Measurements from ENCODE around the gene KIAA1217.
"Not testable (repeated sequence)": the region's sequence is repeated elsewhere in the genome, so short reads cannot be mapped to it uniquely, and the experiment has no call there.

KIAA1217 gene

DNA sequence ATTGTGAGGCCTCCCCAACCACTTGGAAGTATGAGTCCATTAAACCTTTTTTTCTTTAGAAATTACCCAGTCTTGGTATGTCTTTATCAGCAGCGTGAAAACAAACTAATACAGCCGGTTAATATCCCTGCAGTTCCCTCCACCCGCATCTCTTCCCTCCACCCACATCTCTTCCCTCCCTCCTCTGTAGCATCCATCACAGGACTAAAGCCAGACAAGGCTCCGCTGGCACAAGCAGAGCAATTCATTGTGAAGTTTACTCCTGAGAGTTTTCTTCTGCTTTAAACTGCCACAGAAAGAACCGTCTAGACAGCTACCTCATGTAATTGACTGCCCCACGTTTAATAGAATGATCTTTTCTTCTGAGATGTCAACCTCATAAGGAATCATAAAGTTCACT is 131.5 kb downstream of the KIAA1217 start:
- DNase-seq (ENCODE audit: low spot score in 2 of 2), result no peak
- no peak overlapping the region for H3K27ac Mint-ChIP-seq
- ATAC-seq (ENCODE audit: low read depth), result no peak
- peaks cover 3% of the 10 kb centered on the region for H3K9me3 Mint-ChIP-seq
- H3K27me3 Mint-ChIP-seq, result peaks cover 2% of the 10 kb centered on the region
- no peak overlapping the region for H3K4me3 Mint-ChIP-seq
- H3K4me1 Mint-ChIP-seq, result no peaks in the 10 kb centered on the region
- H3K36me3 Mint-ChIP-seq, result no peaks in the 10 kb centered on the region

DNA sequence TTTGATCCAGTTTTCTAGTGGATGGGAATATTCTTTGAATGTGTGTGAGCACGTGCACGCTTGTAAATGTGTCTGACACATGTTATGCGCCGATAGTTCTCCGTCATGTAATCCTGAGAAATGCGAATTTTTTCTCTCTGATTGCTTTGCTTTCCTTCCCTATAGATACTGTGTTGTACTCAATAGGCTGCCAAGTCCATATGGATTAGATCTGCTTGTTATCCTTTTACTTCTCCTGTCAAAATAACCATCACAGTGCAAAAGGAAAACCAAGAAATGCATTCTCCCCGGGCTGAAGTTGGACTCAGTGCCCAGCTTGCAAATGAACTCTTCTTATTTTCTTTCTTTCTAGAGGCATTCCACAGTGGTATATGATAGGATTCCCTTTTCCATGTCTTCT is 131.9 kb downstream of the KIAA1217 start:
- Mint-ChIP-seq H3K9me3 (peaks cover 3% of the 10 kb centered on the region), H3K27me3 (peaks cover 2% of the 10 kb centered on the region), H3K4me3 (no peak overlapping the region), H3K36me3 (no peaks in the 10 kb centered on the region), H3K27ac (no peak overlapping the region), H3K4me1 (no peaks in the 10 kb centered on the region)
- ATAC-seq (ENCODE audit: low read depth) (no peak), DNase-seq (ENCODE audit: low spot score in 2 of 2) (no peak)

DNA sequence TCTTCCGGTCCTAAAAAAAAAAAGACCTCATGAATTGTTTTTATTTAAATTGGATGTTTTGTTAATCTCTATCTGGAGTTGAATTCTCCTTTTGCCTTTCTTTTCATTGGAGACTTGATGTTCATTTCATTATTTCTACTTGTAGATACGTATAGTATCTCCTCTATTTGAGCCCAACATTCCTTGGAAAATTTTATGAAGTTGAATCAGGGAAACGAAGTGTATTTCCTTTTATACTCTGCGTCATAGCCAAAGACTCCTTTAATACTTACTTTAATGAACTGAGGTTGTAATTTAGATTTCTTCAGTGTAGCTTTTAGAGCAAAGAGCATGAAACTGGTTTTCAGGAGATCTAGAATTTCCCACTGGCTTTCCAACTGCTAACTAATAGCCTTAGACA is 132.4 kb downstream of the KIAA1217 start:
- Mint-ChIP-seq H3K4me1 (no peaks in the 10 kb centered on the region), H3K9me3 (peaks cover 3% of the 10 kb centered on the region), H3K4me3 (no peak overlapping the region), H3K36me3 (no peaks in the 10 kb centered on the region), H3K27me3 (peaks cover 2% of the 10 kb centered on the region), H3K27ac (no peak overlapping the region)
- DNase-seq (ENCODE audit: low spot score in 2 of 2), result no peak
- ATAC-seq (ENCODE audit: low read depth), result no peak

DNA sequence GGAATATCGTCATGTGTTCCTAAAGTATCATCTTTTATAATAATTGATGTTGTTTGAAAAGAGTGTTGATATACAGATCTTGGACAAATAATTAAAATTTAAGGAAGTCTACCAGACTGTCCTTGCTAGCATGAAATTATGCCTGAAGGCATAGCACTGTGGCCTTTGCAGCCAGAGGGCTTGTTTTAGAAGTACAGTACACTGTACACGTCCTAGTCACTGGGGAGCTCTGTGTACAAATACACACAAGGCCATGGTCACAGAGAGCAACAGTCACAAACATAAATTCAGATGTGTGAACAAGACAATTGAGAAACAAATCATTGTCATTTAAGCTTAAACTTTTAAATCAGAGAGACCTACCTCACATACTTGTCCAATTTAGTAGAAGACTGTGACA is 133.0 kb downstream of the KIAA1217 start:
- ATAC-seq (ENCODE audit: low read depth) (no peak), DNase-seq (ENCODE audit: low spot score in 2 of 2) (no peak)
- Mint-ChIP-seq H3K27me3 (peaks cover 2% of the 10 kb centered on the region), H3K27ac (no peak overlapping the region), H3K4me1 (no peaks in the 10 kb centered on the region), H3K4me3 (no peak overlapping the region), H3K36me3 (no peaks in the 10 kb centered on the region), H3K9me3 (peaks cover 3% of the 10 kb centered on the region)

DNA sequence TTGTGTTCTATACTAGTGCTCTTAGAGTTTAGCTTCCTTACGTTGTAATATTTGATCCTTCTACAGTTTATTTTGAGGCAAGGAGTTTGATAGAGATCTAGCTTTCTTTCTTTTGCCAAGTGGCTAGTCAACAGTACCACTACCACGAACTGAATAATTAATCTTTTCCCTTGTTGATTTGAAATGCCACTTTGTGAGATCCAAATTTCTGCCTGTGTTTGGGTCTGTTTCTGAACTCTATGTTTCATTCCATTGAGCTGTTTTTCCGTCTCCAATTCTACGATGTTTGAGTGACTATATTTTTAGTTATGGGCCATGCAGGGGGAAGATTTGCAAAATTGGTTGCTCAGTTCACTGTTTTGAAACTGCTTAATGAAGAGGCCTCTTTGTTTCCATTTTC is 134.7 kb downstream of the KIAA1217 start:
- Mint-ChIP-seq H3K27ac (no peak overlapping the region), H3K9me3 (peaks cover 3% of the 10 kb centered on the region), H3K4me1 (no peaks in the 10 kb centered on the region), H3K36me3 (no peaks in the 10 kb centered on the region), H3K4me3 (no peak overlapping the region), H3K27me3 (peaks cover 2% of the 10 kb centered on the region)
- DNase-seq (ENCODE audit: low spot score in 2 of 2) (no peak), ATAC-seq (ENCODE audit: low read depth) (no peak)

DNA sequence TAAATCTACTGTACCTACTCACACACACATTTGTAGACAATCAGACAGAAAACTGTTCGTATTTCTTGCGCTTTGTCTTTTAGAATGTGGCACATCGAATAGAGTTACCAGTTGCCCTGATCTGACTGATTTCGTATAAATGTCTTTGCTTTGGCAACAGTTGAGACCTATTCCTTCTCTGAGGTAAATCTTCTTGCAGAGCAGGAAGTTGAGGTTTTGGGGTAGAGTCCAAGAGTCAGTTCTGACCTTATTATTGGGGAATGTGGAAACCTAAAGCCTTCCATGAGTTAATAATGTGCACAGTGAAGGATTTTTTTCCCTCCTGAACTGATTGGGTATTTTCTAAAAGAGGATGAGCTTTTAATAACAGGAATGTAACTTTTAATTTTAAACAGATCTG is 135.3 kb downstream of the KIAA1217 start:
- H3K4me3 Mint-ChIP-seq, result no peak overlapping the region
- H3K27me3 Mint-ChIP-seq, result peaks cover 2% of the 10 kb centered on the region
- no peak overlapping the region for H3K27ac Mint-ChIP-seq
- no peak for ATAC-seq (ENCODE audit: low read depth)
- no peaks in the 10 kb centered on the region for H3K4me1 Mint-ChIP-seq
- no peaks in the 10 kb centered on the region for H3K36me3 Mint-ChIP-seq
- no peak for DNase-seq (ENCODE audit: low spot score in 2 of 2)
- H3K9me3 Mint-ChIP-seq, result peaks cover 3% of the 10 kb centered on the region

DNA sequence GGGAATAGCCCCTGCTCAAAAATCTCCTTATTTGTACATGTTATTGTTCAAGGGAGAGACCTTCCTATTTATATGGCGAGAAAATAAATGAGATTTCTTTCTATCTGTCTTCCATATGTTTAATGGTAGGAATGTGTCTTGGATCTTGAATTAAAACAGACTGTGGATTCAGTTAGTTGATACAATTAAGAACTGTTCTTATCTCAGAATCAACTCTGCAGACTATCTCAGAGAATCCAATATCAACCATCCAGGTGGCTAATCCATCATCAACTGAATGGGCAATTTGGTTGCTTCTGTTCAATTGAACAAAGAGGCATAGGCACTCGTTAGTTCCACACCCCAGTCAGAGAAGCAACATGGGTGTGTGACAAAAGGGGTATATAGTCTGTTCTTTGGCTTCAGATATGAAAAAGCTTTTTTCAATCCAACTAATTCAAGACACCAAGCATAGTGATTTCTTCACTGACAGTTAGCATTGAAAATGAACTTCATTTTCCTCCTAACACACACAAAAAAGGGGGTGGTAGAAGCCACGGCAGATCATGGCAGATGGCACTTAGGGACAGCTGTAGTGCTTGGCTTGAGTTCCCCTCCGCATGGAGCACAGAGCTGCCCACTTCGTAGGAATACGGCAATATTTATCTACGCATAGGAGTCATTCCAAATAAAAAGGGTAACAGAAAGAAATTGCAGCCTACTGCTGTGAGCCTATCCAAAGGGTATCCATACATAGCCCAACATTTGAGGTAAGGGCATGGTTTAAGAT is 135.9 kb downstream of the KIAA1217 start:
- Mint-ChIP-seq H3K4me1 (no peaks in the 10 kb centered on the region), H3K9me3 (peaks cover 3% of the 10 kb centered on the region), H3K36me3 (no peaks in the 10 kb centered on the region), H3K4me3 (no peak overlapping the region), H3K27ac (no peak overlapping the region), H3K27me3 (peaks cover 2% of the 10 kb centered on the region)
- DNase-seq (ENCODE audit: low spot score in 2 of 2) (no peak), ATAC-seq (ENCODE audit: low read depth) (no peak)

DNA sequence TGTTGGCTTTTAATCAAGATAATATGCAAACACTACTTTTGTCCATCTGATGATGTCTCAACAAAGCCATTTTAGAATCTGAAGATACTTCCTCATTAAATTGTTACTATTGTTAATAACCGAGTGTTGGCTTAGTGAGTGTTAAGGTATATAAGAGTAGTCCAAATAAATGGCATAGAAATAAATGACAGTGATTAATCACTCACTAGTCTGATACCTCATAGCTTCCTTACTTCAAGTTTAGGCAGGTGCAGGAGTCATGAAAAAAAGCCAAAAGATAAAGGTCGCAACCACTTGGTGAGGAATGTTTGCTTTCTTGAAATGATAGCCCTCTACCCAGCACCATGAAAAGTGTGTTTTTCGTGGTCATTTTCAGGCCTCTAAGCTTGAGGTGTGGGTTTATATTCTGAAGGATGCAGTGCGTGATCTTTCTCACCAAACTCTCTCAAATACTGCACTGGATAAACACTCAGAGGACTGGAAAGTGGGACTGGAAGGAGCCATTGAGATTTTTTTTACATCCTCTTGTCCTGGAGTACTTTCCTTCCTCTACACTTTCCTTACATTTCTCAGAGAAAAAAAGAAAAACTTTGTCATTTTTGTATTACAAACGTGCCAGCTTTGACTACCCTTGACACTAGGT is 138.1 kb downstream of the KIAA1217 start:
- peaks cover 2% of the 10 kb centered on the region for H3K27me3 Mint-ChIP-seq
- no peak for DNase-seq (ENCODE audit: low spot score in 2 of 2)
- no peak overlapping the region for H3K27ac Mint-ChIP-seq
- H3K4me1 Mint-ChIP-seq, result no peaks in the 10 kb centered on the region
- peaks cover 1% of the 10 kb centered on the region for H3K9me3 Mint-ChIP-seq
- no peak for ATAC-seq (ENCODE audit: low read depth)
- no peak overlapping the region for H3K4me3 Mint-ChIP-seq
- no peaks in the 10 kb centered on the region for H3K36me3 Mint-ChIP-seq

DNA sequence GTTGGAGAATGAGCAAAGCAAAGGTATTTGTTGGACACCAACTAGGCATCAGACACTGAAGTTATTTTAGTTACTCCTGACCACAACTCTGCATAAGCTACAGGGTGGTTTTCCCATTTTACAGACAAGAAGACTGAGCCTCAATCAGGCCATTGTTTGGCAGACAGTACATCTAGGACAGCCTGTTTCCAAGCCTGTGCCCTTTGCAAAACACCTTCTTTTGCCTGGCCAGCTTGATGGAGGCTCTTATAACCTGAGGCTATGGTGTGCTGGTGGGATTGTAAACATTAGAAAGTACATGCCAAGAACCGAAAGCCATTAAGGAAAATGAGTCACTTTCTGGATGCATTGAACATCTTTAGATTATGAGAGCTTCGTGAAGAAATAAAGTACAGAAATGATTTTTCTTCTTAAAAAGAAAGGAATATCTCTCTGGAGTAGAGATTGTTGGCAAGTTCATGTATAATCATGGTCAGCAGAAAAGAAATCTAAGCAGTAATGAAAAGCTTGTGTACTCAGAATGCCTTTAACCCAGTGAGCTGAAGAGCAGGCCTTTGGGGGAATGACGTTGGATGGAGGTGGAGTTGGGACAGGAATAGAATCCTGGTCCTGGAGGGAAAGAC is 140.6 kb downstream of the KIAA1217 start:
- DNase-seq (ENCODE audit: low spot score in 2 of 2) (no peak), ATAC-seq (ENCODE audit: low read depth) (no peak)
- Mint-ChIP-seq H3K36me3 (no peaks in the 10 kb centered on the region), H3K4me1 (no peaks in the 10 kb centered on the region), H3K27me3 (no peaks in the 10 kb centered on the region), H3K4me3 (no peak overlapping the region), H3K9me3 (no peaks in the 10 kb centered on the region), H3K27ac (no peak overlapping the region)

DNA sequence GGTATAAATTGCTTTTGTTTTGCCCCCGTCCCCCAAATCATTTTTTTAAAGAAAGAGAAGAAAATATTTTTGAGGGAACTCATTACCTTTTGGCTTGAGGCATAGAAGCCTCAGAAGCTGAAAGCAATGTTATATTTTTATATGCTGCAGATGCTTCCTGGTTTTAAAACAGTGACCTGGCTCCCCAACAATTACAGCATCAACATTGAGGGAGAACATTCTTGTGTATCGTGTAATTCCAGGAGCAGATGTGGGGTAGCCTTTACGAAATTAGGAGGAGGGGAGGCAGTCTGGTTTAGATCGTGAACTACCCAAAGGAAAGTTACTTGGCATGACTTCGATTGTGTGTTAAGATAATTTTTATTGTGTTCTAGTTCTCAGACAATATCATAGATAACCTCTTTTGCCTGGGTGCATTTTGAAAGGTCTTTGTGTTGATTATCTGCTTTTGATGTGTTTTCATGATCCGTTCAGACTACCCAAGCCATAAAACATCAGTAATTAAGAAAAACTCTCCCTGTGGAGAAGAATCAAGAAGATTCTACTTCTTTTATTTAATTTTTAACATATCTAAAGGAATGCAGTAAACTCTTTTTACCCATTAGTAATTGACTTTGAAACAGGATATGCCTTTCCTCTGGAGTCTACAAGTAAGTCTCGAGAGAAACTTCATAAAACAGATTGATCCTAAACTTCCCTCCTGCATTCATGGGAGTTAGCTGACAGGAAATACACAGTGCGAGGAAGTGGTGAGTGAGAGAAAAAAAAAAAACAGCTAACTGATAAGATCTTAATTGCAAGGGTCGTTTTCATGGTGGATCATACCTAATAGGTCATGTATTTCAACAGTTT is 141.4 kb downstream of the KIAA1217 start:
- Mint-ChIP-seq H3K27me3 (no peaks in the 10 kb centered on the region), H3K27ac (no peak overlapping the region), H3K4me3 (no peak overlapping the region), H3K4me1 (no peaks in the 10 kb centered on the region), H3K9me3 (no peaks in the 10 kb centered on the region), H3K36me3 (no peaks in the 10 kb centered on the region)
- ATAC-seq (ENCODE audit: low read depth), result no peak
- no peak for DNase-seq (ENCODE audit: low spot score in 2 of 2)

DNA sequence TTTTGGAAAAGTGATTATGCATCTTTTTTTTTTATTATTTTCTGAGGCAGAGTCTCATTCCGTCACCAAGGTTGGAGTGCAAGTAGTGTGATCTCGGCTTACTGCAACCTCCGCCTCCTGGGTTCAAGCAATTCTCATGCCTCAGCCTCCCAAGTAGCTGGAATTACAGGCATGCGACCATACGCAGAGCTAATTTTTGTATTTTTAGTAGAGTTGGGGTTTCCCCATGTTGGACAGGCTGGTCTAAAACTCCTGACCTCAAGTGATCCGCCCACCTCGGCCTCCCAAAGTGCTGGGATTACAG is 141.9 kb downstream of the KIAA1217 start:
- not testable (repeated sequence) for ATAC-seq (ENCODE audit: low read depth); H3K27ac Mint-ChIP-seq

DNA sequence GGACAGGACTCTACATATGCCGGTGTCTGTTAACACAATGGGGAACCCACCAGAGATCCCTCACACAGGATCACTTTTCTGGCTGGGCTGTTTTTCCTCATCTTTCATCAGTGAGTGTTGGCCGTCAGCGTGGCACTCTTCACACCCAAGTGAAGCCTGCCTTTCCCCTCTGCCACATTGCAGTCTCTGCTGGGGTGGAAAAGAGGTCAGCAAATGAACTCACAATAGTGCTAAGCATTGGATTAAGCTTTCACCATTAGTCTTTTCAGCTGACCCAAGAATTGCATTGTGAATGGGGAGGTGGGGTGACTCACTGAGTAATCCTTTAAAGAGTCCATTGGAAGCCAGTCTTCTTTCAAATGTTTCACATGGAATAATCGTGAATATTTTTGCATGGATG is 143.0 kb downstream of the KIAA1217 start:
- H3K36me3 Mint-ChIP-seq, result no peaks in the 10 kb centered on the region
- no peaks in the 10 kb centered on the region for H3K27me3 Mint-ChIP-seq
- no peak for DNase-seq (ENCODE audit: low spot score in 2 of 2)
- no peak overlapping the region for H3K4me3 Mint-ChIP-seq
- ATAC-seq (ENCODE audit: low read depth), result no peak
- no peak overlapping the region for H3K27ac Mint-ChIP-seq
- no peaks in the 10 kb centered on the region for H3K9me3 Mint-ChIP-seq
- no peaks in the 10 kb centered on the region for H3K4me1 Mint-ChIP-seq

More for the DNA sequence above, 141.9 kb downstream of the KIAA1217 start:
- not testable (repeated sequence) for H3K27me3 Mint-ChIP-seq; H3K4me3 Mint-ChIP-seq; DNase-seq (ENCODE audit: low spot score in 2 of 2); H3K36me3 Mint-ChIP-seq; H3K9me3 Mint-ChIP-seq; H3K4me1 Mint-ChIP-seq

DNA sequence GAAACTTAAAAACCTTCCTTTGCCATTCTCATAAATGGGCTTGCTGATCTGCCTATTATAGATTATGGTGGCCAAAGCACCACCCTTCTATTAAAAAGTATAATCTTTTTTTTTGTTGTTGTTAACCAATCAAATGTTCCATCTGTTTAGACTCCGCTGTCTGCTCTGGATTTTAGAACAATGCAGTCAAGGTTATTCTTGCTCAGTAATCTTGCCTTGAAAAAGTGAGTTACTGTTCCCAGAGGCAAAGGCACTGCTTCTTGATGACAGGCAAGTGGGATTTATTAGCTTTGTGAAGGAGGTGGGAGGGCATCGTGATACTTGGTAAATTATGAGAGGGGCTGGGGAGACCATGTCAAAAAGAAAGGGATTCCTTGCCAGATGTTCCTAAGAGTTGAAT is 143.5 kb downstream of the KIAA1217 start:
- Mint-ChIP-seq H3K36me3 (no peaks in the 10 kb centered on the region), H3K4me3 (no peak overlapping the region), H3K9me3 (no peaks in the 10 kb centered on the region), H3K27me3 (no peaks in the 10 kb centered on the region), H3K27ac (no peak overlapping the region), H3K4me1 (no peaks in the 10 kb centered on the region)
- no peak for DNase-seq (ENCODE audit: low spot score in 2 of 2)
- no peak for ATAC-seq (ENCODE audit: low read depth)

DNA sequence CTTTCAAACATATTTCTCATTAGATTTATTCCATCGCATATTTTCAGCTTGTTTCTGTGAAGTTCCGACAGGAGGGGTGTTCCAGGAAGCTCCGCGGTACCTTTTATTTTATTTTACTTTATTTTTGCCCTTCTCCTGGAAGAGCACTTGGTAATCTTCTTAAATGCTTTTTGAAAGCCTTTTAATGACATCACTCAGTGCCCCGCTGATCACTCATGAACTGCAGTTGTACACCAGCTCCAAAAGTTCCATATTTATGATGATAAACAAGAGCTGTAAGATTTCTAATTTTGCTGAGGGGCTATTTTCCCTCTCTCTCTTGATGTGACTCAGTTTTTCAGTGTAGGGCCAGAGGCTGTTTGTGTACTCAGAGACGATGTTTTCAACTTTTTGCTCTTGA is 144.4 kb downstream of the KIAA1217 start:
- H3K4me3 Mint-ChIP-seq, result no peak overlapping the region
- H3K27me3 Mint-ChIP-seq, result no peaks in the 10 kb centered on the region
- H3K27ac Mint-ChIP-seq, result no peak overlapping the region
- H3K4me1 Mint-ChIP-seq, result no peaks in the 10 kb centered on the region
- no peaks in the 10 kb centered on the region for H3K9me3 Mint-ChIP-seq
- ATAC-seq (ENCODE audit: low read depth) (no peak), DNase-seq (ENCODE audit: low spot score in 2 of 2) (no peak)
- H3K36me3 Mint-ChIP-seq, result no peaks in the 10 kb centered on the region

Measured in memory B cell (primary cell).